ENCODE data around the gene MEIG1. TPM values are rescaled to one million over a fixed set of nuclear protein-coding genes. Genes with fewer than 3 reads are reported as not detected.
"Not testable (repeated sequence)": the region's sequence is repeated elsewhere in the genome, so short reads cannot be mapped to it uniquely, and the experiment has no call there.

The MEIG1 gene
- total and polyA plus RNA-seq, 2 experiments from 2014 or later: 4.2 TPM; not detected in 1

DNA sequence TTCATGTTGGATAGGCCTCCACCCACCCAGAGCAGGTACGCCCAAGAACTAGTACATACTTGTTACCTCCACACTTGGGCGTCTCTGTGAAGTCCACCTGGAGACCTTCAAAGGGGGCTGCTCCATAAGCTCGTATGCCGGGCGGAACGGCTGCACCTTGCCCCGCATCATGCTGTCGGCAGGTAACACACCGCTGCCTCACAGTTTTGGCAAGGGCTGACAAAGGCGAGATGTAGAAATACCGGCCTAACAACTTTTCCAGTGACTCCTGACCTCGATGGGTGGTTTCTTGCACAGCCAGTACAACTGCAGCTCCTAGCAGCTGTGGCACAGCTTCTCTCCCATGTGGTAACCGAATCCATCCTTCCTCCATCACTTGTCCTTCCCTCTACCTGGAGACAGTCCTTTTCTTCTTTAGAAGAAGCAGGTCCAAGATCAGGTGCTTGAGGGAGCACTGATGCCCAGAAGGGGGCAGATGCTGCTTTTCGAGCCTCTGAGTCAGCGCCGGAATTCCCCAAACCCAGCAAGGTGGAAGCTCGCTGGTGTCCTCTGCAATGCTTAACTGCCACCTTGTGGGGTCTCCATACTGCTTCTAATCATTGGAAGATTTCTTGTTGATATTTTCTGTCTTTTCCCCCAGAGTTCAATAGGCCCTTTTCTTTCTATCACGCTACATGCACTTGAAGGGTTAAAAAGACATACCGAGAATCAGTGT is 32.0 kb downstream of the MEIG1 start:
- peak; percentile 6 to 35 for DNase-seq (ENCODE audit: low read depth in 1 of 2, low spot score in 1 of 2)
- H3K36me3 ChIP-seq; H3K27ac ChIP-seq; H3K4me3 ChIP-seq; H3K9me3 ChIP-seq (ENCODE audit: low read depth); H3K4me1 ChIP-seq (ENCODE audit: low read depth): not testable (repeated sequence)
- peak; percentile 22 for TF ChIP-seq CTCF (IDR thresholded peaks at IDR 0.05; ENCODE audit: low read depth, low read length)
- H3K27me3 ChIP-seq: peaks cover 10% of the 10 kb centered on the region

GRCh38 chr10:14992336-14992735 is 33.1 kb downstream of the MEIG1 start:
- H3K9me3 ChIP-seq (ENCODE audit: low read depth); H3K27ac ChIP-seq; H3K36me3 ChIP-seq; H3K4me3 ChIP-seq; DNase-seq (ENCODE audit: low read depth in 1 of 2, low spot score in 1 of 2); H3K4me1 ChIP-seq (ENCODE audit: low read depth): not testable (repeated sequence)
- H3K27me3 ChIP-seq: peaks cover 10% of the 10 kb centered on the region

GRCh38 chr10:14993500-14994455 is 34.6 kb downstream of the MEIG1 start:
- H3K4me1 ChIP-seq (ENCODE audit: low read depth); H3K36me3 ChIP-seq; H3K27ac ChIP-seq; H3K27me3 ChIP-seq; H3K4me3 ChIP-seq; H3K9me3 ChIP-seq (ENCODE audit: low read depth): not testable (repeated sequence)
- DNase-seq (ENCODE audit: low read depth in 1 of 2, low spot score in 1 of 2): peak in 1 of 2 donors; percentile 4

DNA sequence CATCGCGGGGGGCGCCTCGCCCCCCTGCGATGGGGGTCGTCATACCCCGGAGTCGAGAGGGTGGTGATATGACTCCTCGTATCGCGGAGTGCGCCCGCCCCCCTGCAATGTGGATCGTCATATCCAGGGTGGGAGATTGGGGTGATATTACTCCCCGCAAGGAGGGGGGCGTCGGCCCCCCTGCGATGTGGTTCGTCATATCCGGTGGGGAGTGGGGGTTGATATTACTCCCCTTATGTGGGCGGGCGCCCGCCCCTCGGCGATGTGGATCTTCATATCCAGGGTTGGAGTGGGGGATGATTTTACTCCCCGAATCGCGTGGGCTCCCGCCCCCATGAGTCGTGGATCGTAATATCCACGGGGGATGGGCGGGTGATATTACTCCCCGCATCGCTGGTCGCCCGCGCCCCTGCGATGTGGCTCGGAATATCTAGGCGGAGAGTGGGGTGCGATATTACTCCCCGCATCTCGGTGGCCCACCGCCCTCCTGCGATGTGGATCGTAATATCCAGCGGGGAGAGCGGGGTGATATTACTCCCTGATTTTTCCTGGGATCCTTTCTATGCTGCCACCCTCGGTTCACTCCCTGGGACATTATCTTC is 36.9 kb downstream of the MEIG1 start:
- H3K36me3 ChIP-seq: no peaks in the 10 kb centered on the region
- no peaks in the 10 kb centered on the region for H3K9me3 ChIP-seq (ENCODE audit: low read depth)
- H3K4me3 ChIP-seq: no peak overlapping the region
- DNase-seq (ENCODE audit: low read depth in 1 of 2, low spot score in 1 of 2): no peak
- no peak for TF ChIP-seq CTCF (IDR thresholded peaks at IDR 0.05; ENCODE audit: low read depth, low read length)
- H3K27me3 ChIP-seq: no peaks in the 10 kb centered on the region
- no peak overlapping the region for H3K27ac ChIP-seq
- no peaks in the 10 kb centered on the region for H3K4me1 ChIP-seq (ENCODE audit: low read depth)

GRCh38 chr10:15013530-15013929 is 54.3 kb downstream of the MEIG1 start:
- H3K4me1 ChIP-seq (ENCODE audit: low read depth); DNase-seq (ENCODE audit: low read depth in 1 of 2, low spot score in 1 of 2); H3K4me3 ChIP-seq; H3K36me3 ChIP-seq; H3K9me3 ChIP-seq (ENCODE audit: low read depth); H3K27ac ChIP-seq: not testable (repeated sequence)
- H3K27me3 ChIP-seq: peaks cover 15% of the 10 kb centered on the region

DNA sequence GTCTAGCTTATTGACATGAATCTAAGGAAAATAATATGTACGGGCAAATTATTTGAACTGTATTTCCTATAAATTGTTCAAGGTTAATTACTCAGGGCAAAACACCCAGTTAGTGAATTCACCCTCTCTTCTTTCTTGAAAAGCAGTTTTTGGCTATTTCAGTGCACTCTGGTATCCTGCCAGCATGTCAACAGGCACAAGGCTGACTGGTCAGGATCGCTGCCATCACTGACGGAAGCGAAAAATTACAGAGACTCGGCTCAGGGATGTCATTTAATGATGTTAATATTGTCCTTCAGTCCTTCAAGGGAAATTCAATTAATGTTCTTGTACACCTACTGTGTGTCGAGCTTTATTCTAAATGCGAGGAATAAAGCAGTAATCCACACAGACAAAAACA is 56.3 kb downstream of the MEIG1 start:
- H3K4me1 ChIP-seq (ENCODE audit: low read depth): no peaks in the 10 kb centered on the region
- H3K27ac ChIP-seq: no peak overlapping the region
- no peak for DNase-seq (ENCODE audit: low read depth in 1 of 2, low spot score in 1 of 2)
- H3K9me3 ChIP-seq (ENCODE audit: low read depth): no peaks in the 10 kb centered on the region
- no peaks in the 10 kb centered on the region for H3K36me3 ChIP-seq
- no peak for TF ChIP-seq CTCF (IDR thresholded peaks at IDR 0.05; ENCODE audit: low read depth, low read length)
- H3K27me3 ChIP-seq: peaks cover 15% of the 10 kb centered on the region
- H3K4me3 ChIP-seq: no peak overlapping the region

DNA sequence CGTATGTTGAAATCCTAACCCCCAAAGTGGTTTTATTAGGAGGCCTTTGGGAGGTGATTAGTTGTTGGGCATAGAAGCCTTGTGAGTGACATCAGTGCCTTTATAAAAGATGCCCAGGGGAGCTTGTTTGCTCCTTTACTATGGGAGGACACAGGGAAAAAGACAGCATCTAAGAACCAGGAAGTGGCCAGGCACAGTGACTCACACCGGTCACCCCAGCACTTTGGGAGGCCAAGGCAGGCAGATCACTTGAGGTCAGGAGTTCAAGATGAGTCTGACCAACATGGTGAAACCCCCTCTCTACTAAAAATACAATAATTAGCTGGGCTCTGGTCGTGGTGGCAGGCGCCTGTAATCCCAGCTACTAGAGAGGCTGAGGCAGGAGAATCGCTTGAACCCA is 61.8 kb downstream of the MEIG1 start:
- not testable (repeated sequence) for H3K27me3 ChIP-seq; H3K27ac ChIP-seq; H3K4me1 ChIP-seq (ENCODE audit: low read depth); H3K4me3 ChIP-seq; H3K36me3 ChIP-seq; DNase-seq (ENCODE audit: low read depth in 1 of 2, low spot score in 1 of 2); H3K9me3 ChIP-seq (ENCODE audit: low read depth)

Other genes starting within 250 kb of the MEIG1 start
- gene FAM107B, start 184.5 kb upstream of the MEIG1 start, total RNA-seq: 6.0 TPM in 2 replicates
- gene FAM107B, start 184.5 kb upstream of the MEIG1 start, polyA plus RNA-seq: 9.6 and 12.8 TPM in 2 replicates
- gene CDNF, start 121.4 kb upstream of the MEIG1 start, total RNA-seq: 0.74 and 4.1 TPM in 2 replicates
- gene CDNF, start 121.4 kb upstream of the MEIG1 start, polyA plus RNA-seq: 1.4 and 2.9 TPM in 2 replicates
- 14.0 and 14.2 TPM in 2 replicates for gene HSPA14, start 121.1 kb upstream of the MEIG1 start, total RNA-seq
- 19.3 and 22.3 TPM in 2 replicates for gene HSPA14, start 121.1 kb upstream of the MEIG1 start, polyA plus RNA-seq
- 16.0 and 16.7 TPM in 2 replicates for gene MSANTD7, start 121.1 kb upstream of the MEIG1 start, total RNA-seq
- gene MSANTD7, start 121.1 kb upstream of the MEIG1 start, polyA plus RNA-seq: 8.0 and 10.1 TPM in 2 replicates
- gene SUV39H2, start 80.5 kb upstream of the MEIG1 start, total RNA-seq: 6.9 and 10.6 TPM in 2 replicates
- gene SUV39H2, start 80.5 kb upstream of the MEIG1 start, polyA plus RNA-seq: 12.4 and 20.4 TPM in 2 replicates
- 7.6 and 8.2 TPM in 2 replicates for gene DCLRE1C, start 5.3 kb upstream of the MEIG1 start, total RNA-seq
- 14.8 and 16.6 TPM in 2 replicates for gene DCLRE1C, start 5.3 kb upstream of the MEIG1 start, polyA plus RNA-seq
- gene OLAH, start 84.6 kb downstream of the MEIG1 start, total RNA-seq: not detected in 2 replicates
- gene OLAH, start 84.6 kb downstream of the MEIG1 start, polyA plus RNA-seq: not detected in 2 replicates
- gene ACBD7, start 129.4 kb downstream of the MEIG1 start, total RNA-seq: 4.2 and 15.4 TPM in 2 replicates
- gene ACBD7, start 129.4 kb downstream of the MEIG1 start, polyA plus RNA-seq: 1.2 and 2.1 TPM in 2 replicates
- 14.3 and 18.0 TPM in 2 replicates for gene RPP38, start 138.0 kb downstream of the MEIG1 start, total RNA-seq
- gene RPP38, start 138.0 kb downstream of the MEIG1 start, polyA plus RNA-seq: 20.0 and 25.2 TPM in 2 replicates
- gene NMT2, start 209.3 kb downstream of the MEIG1 start, total RNA-seq: 11.0 and 14.1 TPM in 2 replicates
- 8.7 and 13.0 TPM in 2 replicates for gene NMT2, start 209.3 kb downstream of the MEIG1 start, polyA plus RNA-seq